Loucy (cell line): Measurements from ENCODE around the gene CTPS2.

Experiments used
- H2AFZ ChIP-seq: fragments of 200-600 bp; sonication (generic); 2 replicates; pipeline ENCODE4 v1.6.0; 2016; ENCODE audit warnings: antibody characterized with exemption, mild to moderate bottlenecking, low read length, moderate library complexity
- H3F3A ChIP-seq: fragments of 200-600 bp; 2 replicates; pipeline ENCODE4 v1.6.0; 2016; ENCODE audit warnings: antibody characterized with exemption, low read depth, mild to moderate bottlenecking
- H3K27me3 ChIP-seq: fragments of 200-600 bp; sonication (generic); 2 replicates; pipeline ENCODE4 v1.6.1; 2014; ENCODE audit warnings: low read length, mild to moderate bottlenecking; ENCODE audit not compliant: insufficient read depth, poor library complexity, severe bottlenecking
- H3K36me3 ChIP-seq: fragments of 200-600 bp; sonication (generic); 2 replicates; pipeline ENCODE4 v1.6.1; 2016; ENCODE audit warnings: low read length; ENCODE audit not compliant: insufficient read depth
- H3K4me1 ChIP-seq: fragments of 200-600 bp; sonication (generic); 2 replicates; pipeline ENCODE4 v1.5.1; 2014; ENCODE audit warnings: low read length, mild to moderate bottlenecking; ENCODE audit not compliant: insufficient read depth, poor library complexity, severe bottlenecking
- H3K4me2 ChIP-seq: fragments of 200-600 bp; sonication (generic); 2 replicates; pipeline ENCODE4 v1.6.0; 2014; ENCODE audit warnings: antibody characterized with exemption, low read length, low read depth, mild to moderate bottlenecking; ENCODE audit not compliant: poor library complexity, severe bottlenecking
- H3K4me3 ChIP-seq: fragments of 200-600 bp; sonication (generic); 2 replicates; pipeline ENCODE4 v1.5.1; 2014; ENCODE audit warnings: low read length, mild to moderate bottlenecking, mixed read lengths; ENCODE audit not compliant: poor library complexity, severe bottlenecking
- H3K79me2 ChIP-seq: fragments of 200-600 bp; sonication (generic); 2 replicates; pipeline ENCODE4 v1.6.1; 2014; ENCODE audit warnings: low read length; ENCODE audit not compliant: insufficient read depth
- H3K9ac ChIP-seq: fragments of 200-600 bp; sonication (generic); 2 replicates; pipeline ENCODE4 v1.6.0; 2014; ENCODE audit warnings: mild to moderate bottlenecking, low read depth, low read length, moderate library complexity; ENCODE audit not compliant: poor library complexity, severe bottlenecking
- H3K9me2 ChIP-seq: fragments of 200-600 bp; sonication (generic); replicated peaks from 2 replicates; pipeline ENCODE4 v1.6.1; 2016; ENCODE audit warnings: low read depth, low read length, mixed read lengths
- H3K9me3 ChIP-seq: fragments of 200-600 bp; sonication (generic); 2 replicates; pipeline ENCODE4 v1.6.1; 2014; ENCODE audit warnings: mild to moderate bottlenecking, antibody characterized with exemption, low read length, low read depth; ENCODE audit not compliant: insufficient read depth
- H4K20me1 ChIP-seq: fragments of 200-600 bp; sonication (generic); 2 replicates; pipeline ENCODE4 v1.6.0; 2014; ENCODE audit warnings: antibody characterized with exemption, low read length, mild to moderate bottlenecking; ENCODE audit not compliant: insufficient read depth, poor library complexity, severe bottlenecking
- CTCF ChIP-seq: fragments of 200-600 bp; sonication (generic); conservative IDR thresholded peaks from 2 replicates; pipeline ENCODE4 v1.5.1; 2014; ENCODE audit warnings: mild to moderate bottlenecking, antibody characterized with exemption, low read length
- EZH2phosphoT487 ChIP-seq: fragments of 200-600 bp; IDR thresholded peaks from 2 replicates; pipeline ENCODE4 v1.6.1; 2018; ENCODE audit warnings: antibody characterized with exemption, mild to moderate bottlenecking, moderate library complexity, borderline replicate concordance

CTPS2 gene

GRCh38 chrX:16754019-16754418, 41.5 kb upstream of the CTPS2 start:
- H3K9me2 ChIP-seq, result no peaks in the 10 kb centered on the region
- H3K79me2 ChIP-seq, result no peaks in the 10 kb centered on the region
- peaks cover 9% of the 10 kb centered on the region; the same call in 1 of the 2 replicates for H3K36me3 ChIP-seq
- no peak overlapping the region for H3K4me2 ChIP-seq
- H3F3A ChIP-seq, result no peaks in the 10 kb centered on the region
- no peak overlapping the region for H2AFZ ChIP-seq
- no peaks in the 10 kb centered on the region for H3K4me1 ChIP-seq
- no peak overlapping the region for H3K4me3 ChIP-seq
- TF ChIP-seq CTCF, result no peak
- TF ChIP-seq EZH2phosphoT487, result no peak
- no peak overlapping the region for H3K9ac ChIP-seq
- H3K9me3 ChIP-seq, result no peaks in the 10 kb centered on the region
- no peaks in the 10 kb centered on the region for H4K20me1 ChIP-seq
- no peaks in the 10 kb centered on the region for H3K27me3 ChIP-seq

GRCh38 chrX:16750136-16750535, 37.7 kb upstream of the CTPS2 start:
- Histone ChIP-seq H3K4me2 (no peak overlapping the region), H3K79me2 (no peaks in the 10 kb centered on the region), H3K4me3 (no peak overlapping the region), H3K9me2 (no peaks in the 10 kb centered on the region), H3F3A (no peaks in the 10 kb centered on the region), H4K20me1 (no peaks in the 10 kb centered on the region), H3K36me3 (peaks cover 6% of the 10 kb centered on the region; the same call in 1 of the 2 replicates), H3K27me3 (no peaks in the 10 kb centered on the region), H3K9ac (no peak overlapping the region), H2AFZ (no peak overlapping the region), H3K9me3 (no peaks in the 10 kb centered on the region), H3K4me1 (no peaks in the 10 kb centered on the region)
- TF ChIP-seq EZH2phosphoT487 (no peak), CTCF (no peak)

GRCh38 chrX:16748425-16748824, 36.0 kb upstream of the CTPS2 start:
- H3K9me3 ChIP-seq, result no peaks in the 10 kb centered on the region
- no peaks in the 10 kb centered on the region for H4K20me1 ChIP-seq
- H2AFZ ChIP-seq, result no peak overlapping the region
- H3K27me3 ChIP-seq, result no peaks in the 10 kb centered on the region
- H3K36me3 ChIP-seq, result peaks cover 11% of the 10 kb centered on the region; the same call in 1 of the 2 replicates
- H3F3A ChIP-seq, result no peaks in the 10 kb centered on the region
- no peak overlapping the region for H3K9ac ChIP-seq
- H3K4me1 ChIP-seq, result no peaks in the 10 kb centered on the region
- no peaks in the 10 kb centered on the region for H3K9me2 ChIP-seq
- no peaks in the 10 kb centered on the region for H3K79me2 ChIP-seq
- TF ChIP-seq EZH2phosphoT487 (no peak), CTCF (no peak)
- H3K4me3 ChIP-seq, result no peak overlapping the region
- no peak overlapping the region for H3K4me2 ChIP-seq
